HG02763 (cell line): ENCODE data around the gene OR10S1.
"Not testable (repeated sequence)": the region's sequence is repeated elsewhere in the genome, so short reads cannot be mapped to it uniquely, and the experiment has no call there.

Experiments
- ATAC-seq: cut with Tn5 transposase; IDR thresholded peaks from one replicate; pipeline ENCODE4 v1.9.1; 2021; ENCODE audit warnings: mild to moderate bottlenecking, moderate library complexity; ENCODE audit not compliant: unreplicated experiment

OR10S1 gene, protein sequence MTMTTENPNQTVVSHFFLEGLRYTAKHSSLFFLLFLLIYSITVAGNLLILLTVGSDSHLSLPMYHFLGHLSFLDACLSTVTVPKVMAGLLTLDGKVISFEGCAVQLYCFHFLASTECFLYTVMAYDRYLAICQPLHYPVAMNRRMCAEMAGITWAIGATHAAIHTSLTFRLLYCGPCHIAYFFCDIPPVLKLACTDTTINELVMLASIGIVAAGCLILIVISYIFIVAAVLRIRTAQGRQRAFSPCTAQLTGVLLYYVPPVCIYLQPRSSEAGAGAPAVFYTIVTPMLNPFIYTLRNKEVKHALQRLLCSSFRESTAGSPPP

GRCh38 chr11:123977731-123978347 lies at the start of gene OR10S1:
TSS of gene OR10S1 (minus strand) at chr11:123977781. CDS start at chr11:123977664, 117 bp downstream.
- no peak for ATAC-seq

- ATAC-seq, result no peak
Measured at GRCh38 chr11:124026498-124026897, 48.9 kb upstream of the OR10S1 start, which contains the start of gene OR10G8. TSS of gene OR10G8 (plus strand) at chr11:124026798. CDS start at chr11:124029623, 2,825 bp downstream.

DNA sequence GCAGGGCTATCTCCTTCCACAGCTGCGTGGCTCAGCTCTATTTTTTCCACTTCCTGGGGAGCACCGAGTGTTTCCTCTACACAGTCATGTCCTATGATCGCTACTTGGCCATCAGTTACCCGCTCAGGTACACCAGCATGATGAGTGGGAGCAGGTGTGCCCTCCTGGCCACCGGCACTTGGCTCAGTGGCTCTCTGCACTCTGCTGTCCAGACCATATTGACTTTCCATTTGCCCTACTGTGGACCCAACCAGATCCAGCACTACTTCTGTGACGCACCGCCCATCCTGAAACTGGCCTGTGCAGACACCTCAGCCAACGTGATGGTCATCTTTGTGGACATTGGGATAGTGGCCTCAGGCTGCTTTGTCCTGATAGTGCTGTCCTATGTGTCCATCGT lies 38.3 kb upstream of the OR10S1 start:
- not testable (repeated sequence) for ATAC-seq

DNA sequence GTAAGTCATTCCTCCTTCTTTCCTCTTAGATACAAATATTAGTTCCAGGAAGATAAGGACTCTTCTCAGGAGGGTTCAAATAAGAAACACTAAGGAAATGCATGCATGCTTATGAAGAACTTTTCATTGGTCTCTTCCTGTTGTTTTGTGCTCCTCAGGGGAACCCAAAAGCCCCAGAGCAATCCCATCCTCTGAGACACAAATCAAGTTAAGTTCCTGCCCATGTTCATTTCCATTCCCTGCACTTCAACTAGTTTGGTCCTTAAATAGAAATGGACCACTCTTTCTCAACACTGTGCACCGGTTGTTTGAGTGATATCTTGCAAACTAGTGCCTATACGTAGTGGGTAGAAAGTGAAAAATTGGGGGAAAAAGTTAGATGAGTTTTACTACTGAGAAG lies 35.1 kb upstream of the OR10S1 start, which contains the start of gene OR10G4:
Gene OR10G4, plus strand, starts transcription at position 301 of the 400 bp plus-strand sequence. CDS start 2,578 bp downstream, outside the sequence.
- ATAC-seq, result no peak

DNA sequence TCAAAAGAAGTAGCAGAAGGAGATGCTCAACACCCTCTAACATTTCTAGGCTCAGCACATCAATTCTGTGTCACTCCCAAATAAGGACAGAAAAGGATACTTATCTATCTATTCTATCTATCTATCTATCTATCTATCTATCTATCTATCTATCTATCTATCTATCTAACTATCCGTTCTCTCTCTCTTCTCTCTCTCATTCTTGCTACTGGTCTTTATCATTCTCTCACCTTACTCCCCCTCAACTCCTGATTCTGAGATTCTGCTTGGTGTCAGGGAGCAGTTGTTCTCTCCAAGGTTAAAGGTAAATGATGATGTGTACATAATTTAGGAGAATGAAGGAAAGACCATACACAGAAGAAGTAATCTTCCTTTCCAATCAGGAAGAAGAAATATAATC lies 17.5 kb upstream of the OR10S1 start, which contains the start of gene OR10G6:
Gene OR10G6, minus strand, starts transcription at position 43 of the 400 bp plus-strand sequence. Its CDS starts 0 bp downstream, at position 43.
- ATAC-seq, result no peak

- ATAC-seq, result no peak
Measured at GRCh38 chr11:123979311-123979710, 1.7 kb upstream of the OR10S1 start.

DNA sequence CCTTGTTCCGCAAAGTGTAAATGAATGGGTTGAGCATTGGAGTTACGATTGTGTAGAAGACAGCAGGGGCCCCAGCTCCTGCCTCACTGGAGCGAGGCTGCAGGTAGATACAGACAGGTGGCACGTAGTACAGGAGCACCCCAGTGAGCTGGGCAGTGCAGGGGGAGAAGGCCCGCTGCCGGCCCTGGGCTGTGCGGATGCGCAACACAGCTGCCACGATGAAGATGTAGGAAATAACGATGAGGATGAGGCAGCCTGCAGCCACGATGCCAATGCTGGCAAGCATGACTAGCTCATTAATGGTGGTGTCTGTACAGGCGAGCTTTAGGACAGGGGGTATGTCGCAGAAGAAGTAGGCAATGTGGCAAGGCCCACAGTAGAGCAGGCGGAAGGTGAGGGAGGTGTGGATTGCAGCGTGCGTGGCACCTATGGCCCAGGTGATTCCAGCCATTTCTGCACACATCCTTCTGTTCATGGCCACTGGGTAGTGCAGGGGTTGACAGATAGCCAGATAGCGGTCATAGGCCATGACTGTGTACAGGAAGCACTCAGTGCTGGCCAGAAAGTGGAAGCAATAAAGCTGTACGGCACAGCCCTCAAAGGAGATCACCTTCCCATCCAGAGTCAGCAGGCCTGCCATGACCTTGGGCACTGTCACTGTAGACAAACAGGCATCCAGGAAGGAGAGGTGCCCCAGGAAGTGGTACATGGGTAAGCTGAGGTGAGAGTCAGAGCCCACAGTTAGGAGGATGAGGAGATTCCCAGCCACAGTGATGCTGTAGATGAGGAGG lies 616 bp downstream of the OR10S1 start:
- ATAC-seq, result no peak

- no peak for ATAC-seq
Measured at GRCh38 chr11:123973816-123974215, 3.8 kb downstream of the OR10S1 start.

DNA sequence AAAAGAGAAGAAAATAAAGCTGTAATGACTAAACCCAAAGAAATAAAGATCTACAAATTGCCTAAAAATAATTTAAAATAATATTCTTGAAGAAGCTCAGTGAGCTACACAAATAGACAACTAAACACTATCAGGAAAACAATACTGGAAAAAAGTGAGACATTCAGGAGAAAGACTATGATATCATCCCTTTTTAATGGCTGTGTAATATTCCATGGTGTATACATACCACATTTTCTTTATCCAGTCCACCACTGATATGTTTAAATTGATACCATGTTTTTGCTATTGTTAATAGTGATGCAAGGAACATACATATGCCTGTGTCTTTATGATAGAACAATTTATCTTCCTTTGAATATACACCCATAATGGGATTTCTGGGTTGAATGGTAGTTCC lies 20.8 kb downstream of the OR10S1 start:
- no peak for ATAC-seq

- no peak for ATAC-seq
Measured at GRCh38 chr11:123945132-123945531, 32.4 kb downstream of the OR10S1 start.

GRCh38 chr11:123943738-123944137 lies 33.8 kb downstream of the OR10S1 start, which contains the start of gene OR6T1:
TSS of gene OR6T1 (minus strand) at chr11:123943838. CDS start at chr11:123943838, 0 bp downstream.
- ATAC-seq, result no peak

GRCh38 chr11:123942413-123942812 lies 35.2 kb downstream of the OR10S1 start:
- ATAC-seq, result no peak

DNA sequence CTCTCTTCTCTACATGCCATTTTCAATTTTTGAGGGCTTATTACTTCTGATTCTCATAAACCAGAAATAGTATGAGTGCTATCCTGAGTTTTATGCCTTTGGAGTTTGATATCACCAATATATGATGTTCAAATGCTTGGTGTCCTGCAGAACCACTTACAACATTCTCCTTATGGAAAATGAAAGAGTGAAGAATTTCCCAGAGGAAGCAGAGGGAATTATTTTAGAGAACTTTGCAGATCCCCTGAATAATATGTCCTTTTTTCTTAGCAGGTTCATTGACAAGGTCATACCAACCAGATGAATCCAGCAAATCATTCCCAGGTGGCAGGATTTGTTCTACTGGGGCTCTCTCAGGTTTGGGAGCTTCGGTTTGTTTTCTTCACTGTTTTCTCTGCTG lies 38.3 kb downstream of the OR10S1 start, which contains the start of gene OR4D5:
Gene OR4D5, plus strand, starts transcription at position 301 of the 400 bp plus-strand sequence. Its CDS starts 0 bp downstream, at position 301.
- ATAC-seq, result no peak
